Measurements from ENCODE around the gene DDAH1.
"Not testable (repeated sequence)": the region's sequence is repeated elsewhere in the genome, so short reads cannot be mapped to it uniquely, and the experiment has no call there.

DDAH1 gene

DNA sequence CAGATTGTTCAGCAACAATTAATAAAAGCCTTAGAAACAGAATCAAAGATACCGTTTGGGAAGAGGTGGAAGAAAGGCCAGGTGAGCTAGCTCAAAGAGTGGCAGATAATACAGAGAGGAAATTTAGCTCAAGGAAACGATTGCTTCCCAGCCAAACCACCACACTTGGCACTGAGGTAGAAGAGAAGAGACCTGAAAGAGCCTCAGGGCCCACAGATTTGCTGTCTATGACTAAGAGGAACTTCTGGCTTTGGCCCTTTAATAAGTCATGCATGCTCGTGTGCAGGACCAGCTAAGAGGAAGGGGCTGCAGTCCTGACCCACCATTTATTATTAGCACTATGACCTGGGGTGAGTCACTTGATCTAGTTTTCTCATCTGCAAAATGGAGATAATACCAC, 115.7 kb downstream of the DDAH1 start:
- TF ChIP-seq POLR2AphosphoS5 (IDR thresholded peaks at IDR 0.05; ENCODE audit: low read depth, low read length) (no peak), POLR2A (IDR thresholded peaks at IDR 0.05; ENCODE audit: low read depth, low read length) (no peak), TAF1 (IDR thresholded peaks at IDR 0.05; ENCODE audit: borderline replicate concordance, low read depth, low read length) (no peak)
- FAIRE-seq, result no peak
- no peak for DNase-seq (ENCODE audit: insufficient read length)

DNA sequence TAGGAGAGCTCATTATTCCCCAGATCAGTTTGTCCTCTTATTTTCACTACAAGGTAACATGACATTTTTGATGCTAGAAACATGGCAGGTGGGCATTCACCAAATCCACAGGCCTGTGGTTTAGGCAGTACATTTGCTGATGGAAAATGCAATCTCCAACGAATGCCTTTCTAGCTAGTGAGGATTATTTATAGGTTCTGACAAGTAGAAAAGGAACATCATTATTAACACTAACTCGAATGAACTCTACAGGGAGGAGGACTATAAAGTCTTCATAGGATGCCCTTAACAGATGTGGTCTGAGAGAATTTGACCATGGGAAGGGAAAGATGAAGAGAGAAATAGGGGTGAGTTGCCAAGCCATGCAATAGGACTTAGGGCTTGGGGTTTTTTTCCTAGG, 117.1 kb downstream of the DDAH1 start:
- TF ChIP-seq POLR2AphosphoS5 (IDR thresholded peaks at IDR 0.05; ENCODE audit: low read depth, low read length) (no peak), TAF1 (IDR thresholded peaks at IDR 0.05; ENCODE audit: borderline replicate concordance, low read depth, low read length) (no peak), POLR2A (IDR thresholded peaks at IDR 0.05; ENCODE audit: low read depth, low read length) (no peak)
- DNase-seq (ENCODE audit: insufficient read length) (no peak), FAIRE-seq (no peak)

DNA sequence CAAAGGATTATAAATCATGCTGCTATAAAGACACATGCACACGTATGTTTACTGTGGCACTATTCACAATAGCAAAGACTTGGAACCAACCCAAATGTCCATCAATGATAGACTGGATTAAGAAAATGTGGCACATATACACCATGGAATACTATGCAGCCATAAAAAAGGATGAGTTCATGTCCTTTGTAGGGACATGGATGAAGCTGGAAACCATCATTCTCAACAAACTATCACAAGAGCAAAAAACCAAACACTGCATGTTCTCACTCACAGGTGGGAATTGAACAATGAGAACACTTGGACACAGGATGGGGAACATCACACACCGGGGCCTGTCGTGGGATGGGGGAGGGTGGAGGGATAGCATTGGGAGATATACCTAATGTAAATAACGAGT, 117.7 kb downstream of the DDAH1 start:
- DNase-seq (ENCODE audit: insufficient read length); FAIRE-seq: not testable (repeated sequence)

DNA sequence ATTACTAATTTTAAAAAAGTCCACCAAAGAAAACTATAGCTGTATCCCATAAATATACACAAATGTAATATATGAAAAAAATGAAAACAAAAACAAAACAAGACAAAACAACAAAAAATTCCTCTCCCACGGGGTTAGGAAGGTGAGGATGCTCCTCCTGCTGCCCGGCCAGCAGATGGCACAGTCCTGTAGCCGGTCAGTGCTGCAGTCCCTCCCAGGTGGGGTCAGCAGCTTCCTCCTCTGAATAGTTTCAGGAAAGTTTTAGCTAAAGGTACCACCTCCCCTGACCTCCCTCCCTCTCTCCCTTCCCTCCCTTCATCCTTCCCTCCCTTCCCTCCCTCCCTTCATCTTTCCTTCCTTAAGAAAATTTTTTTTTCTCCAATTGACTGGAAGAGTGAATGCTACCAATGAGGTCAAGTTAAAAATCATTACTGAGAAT, 120.7 kb downstream of the DDAH1 start:
- TF ChIP-seq TAF1 (IDR thresholded peaks at IDR 0.05; ENCODE audit: borderline replicate concordance, low read depth, low read length) (no peak), POLR2A (IDR thresholded peaks at IDR 0.05; ENCODE audit: low read depth, low read length) (no peak), POLR2AphosphoS5 (IDR thresholded peaks at IDR 0.05; ENCODE audit: low read depth, low read length) (no peak)
- FAIRE-seq (no peak), DNase-seq (ENCODE audit: insufficient read length) (no peak)

DNA sequence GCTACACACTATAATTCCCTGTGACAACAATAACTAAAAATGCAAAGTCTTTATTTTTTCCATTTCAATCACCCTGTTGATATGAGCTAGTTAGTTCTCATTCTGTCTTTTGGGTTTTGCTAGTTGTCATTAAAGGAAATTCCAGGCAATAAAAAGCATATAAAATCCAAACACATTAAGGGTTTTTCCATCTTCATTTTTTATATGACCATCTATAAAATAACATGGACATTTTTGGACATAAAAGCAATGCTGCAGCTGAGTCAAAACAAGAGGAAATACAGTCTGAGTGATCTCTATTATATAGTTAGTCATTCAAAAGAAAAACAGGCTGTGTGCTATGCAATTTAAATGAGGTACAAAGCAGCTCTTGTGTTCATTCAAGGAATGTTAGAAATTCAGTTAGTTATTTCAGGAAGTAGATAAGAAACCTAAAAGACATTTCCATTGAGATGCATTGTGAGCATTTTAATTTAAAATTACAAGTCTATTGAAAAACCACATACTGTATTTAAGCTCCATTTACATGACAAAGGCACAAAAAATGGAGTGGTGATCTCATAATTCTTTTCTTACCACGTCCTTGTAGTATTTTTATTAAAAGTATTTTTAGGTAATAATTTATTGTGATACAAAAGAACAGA, 121.2 kb downstream of the DDAH1 start:
- no peak for TF ChIP-seq POLR2A (IDR thresholded peaks at IDR 0.05; ENCODE audit: low read depth, low read length)
- no peak for TF ChIP-seq POLR2AphosphoS5 (IDR thresholded peaks at IDR 0.05; ENCODE audit: low read depth, low read length)
- no peak for TF ChIP-seq TAF1 (IDR thresholded peaks at IDR 0.05; ENCODE audit: borderline replicate concordance, low read depth, low read length)
- DNase-seq (ENCODE audit: insufficient read length) (no peak), FAIRE-seq (no peak)

DNA sequence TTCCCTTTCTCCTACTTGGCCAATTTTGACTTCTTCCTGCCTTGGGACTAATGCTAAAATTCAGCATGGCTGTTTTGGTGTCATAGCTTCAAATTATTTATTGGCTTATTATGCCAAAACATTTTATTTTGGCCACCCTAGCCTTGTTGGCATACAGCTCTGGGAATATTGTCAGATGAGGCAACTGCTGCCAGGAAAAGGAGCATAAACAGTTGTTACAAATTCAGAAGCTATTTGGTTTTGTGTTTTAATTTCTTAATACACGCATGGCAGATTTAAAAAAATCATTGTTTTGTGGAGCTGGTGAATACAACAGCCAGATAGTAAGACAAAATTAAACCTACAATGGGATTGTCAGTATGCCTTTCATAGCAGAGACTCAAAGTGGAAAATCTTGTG, 121.7 kb downstream of the DDAH1 start:
- DNase-seq (ENCODE audit: insufficient read length) (no peak), FAIRE-seq (no peak)

DNA sequence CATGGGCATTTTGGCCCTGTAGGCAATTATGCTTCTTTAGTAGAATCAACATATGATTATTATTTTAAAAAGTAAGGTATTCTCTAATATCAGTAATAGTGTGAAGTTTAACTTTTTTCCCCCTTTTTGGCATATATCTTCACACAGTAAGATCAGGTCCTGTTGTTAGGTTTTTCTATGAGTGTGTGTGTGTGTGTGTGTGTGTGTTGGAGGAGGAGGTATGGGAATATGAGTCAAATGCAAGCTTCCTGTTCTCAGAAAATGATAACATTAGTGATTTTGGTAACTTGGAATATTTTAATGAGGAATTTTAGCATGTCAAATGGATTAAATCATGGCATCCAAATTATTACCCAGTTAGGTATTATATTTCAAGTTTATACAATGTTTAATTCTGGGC, 122.8 kb downstream of the DDAH1 start:
- no peak for TF ChIP-seq POLR2A (IDR thresholded peaks at IDR 0.05; ENCODE audit: low read depth, low read length)
- no peak for DNase-seq (ENCODE audit: insufficient read length)

More for the DNA sequence above, 121.7 kb downstream of the DDAH1 start:
- no peak for TF ChIP-seq TAF1 (IDR thresholded peaks at IDR 0.05; ENCODE audit: borderline replicate concordance, low read depth, low read length)
- no peak for TF ChIP-seq POLR2A (IDR thresholded peaks at IDR 0.05; ENCODE audit: low read depth, low read length)
- TF ChIP-seq POLR2AphosphoS5 (IDR thresholded peaks at IDR 0.05; ENCODE audit: low read depth, low read length), result no peak

DNA sequence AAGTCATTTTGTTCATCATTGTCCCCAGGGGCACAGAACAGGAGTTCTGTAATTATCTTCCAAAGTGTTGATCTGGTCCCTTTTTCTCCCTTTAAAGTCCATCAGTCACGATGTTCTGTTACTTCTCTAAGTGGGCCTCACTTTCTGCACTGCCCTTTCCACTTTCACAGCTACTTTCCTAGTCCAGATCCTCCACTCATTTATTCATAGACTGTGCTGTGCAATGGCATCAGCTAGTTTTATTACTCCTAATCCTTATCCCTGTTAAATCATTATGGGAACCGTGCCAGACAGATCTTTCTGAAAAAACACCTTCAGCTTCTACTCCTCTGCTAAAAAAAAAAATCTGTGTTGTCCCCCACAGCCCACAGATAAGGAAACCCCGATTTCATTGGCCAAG, 124.5 kb downstream of the DDAH1 start:
- DNase-seq (ENCODE audit: insufficient read length) (no peak), FAIRE-seq (no peak)
- TF ChIP-seq POLR2A (IDR thresholded peaks at IDR 0.05; ENCODE audit: low read depth, low read length) (no peak), TAF1 (IDR thresholded peaks at IDR 0.05; ENCODE audit: borderline replicate concordance, low read depth, low read length) (no peak), POLR2AphosphoS5 (IDR thresholded peaks at IDR 0.05; ENCODE audit: low read depth, low read length) (no peak)

More for the DNA sequence above, 122.8 kb downstream of the DDAH1 start:
- no peak for FAIRE-seq

DNA sequence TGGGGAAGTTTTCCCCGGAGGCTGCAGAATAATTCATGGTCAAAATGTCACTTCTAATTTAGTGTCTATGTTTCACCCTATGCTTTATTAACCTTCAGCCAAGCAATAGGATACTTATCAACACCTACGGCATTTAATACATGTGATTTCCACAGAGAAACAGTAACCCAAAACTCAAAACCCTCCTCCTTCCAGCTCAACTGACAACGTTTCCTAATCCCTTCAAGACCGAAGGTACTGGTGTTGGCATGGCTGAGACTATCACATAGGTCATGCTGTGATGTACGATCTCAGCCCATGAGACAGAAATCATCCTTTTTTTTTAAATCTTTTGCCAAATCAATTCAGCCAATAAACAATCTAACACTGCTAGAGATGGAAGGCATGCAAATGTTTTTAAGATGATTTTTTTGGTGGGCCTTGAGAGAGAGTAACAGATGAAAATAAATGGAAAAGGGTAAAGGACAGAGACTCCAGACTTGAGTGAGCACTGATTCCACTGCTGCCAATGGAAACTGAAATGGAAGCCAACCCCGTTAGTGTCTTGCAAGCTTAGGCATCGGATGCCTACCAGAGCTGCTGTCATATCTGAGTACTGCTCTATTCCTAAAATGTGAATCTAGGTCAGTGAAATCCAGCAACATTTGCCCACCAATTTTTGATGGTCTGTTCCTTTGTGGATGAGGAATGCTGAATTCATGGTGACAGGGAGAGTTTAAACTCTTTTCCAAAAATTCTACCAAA, 125.1 kb downstream of the DDAH1 start:
- FAIRE-seq (no peak), DNase-seq (ENCODE audit: insufficient read length) (no peak)
- no peak for TF ChIP-seq POLR2A (IDR thresholded peaks at IDR 0.05; ENCODE audit: low read depth, low read length)
- TF ChIP-seq POLR2AphosphoS5 (IDR thresholded peaks at IDR 0.05; ENCODE audit: low read depth, low read length), result no peak
- no peak for TF ChIP-seq TAF1 (IDR thresholded peaks at IDR 0.05; ENCODE audit: borderline replicate concordance, low read depth, low read length)

DNA sequence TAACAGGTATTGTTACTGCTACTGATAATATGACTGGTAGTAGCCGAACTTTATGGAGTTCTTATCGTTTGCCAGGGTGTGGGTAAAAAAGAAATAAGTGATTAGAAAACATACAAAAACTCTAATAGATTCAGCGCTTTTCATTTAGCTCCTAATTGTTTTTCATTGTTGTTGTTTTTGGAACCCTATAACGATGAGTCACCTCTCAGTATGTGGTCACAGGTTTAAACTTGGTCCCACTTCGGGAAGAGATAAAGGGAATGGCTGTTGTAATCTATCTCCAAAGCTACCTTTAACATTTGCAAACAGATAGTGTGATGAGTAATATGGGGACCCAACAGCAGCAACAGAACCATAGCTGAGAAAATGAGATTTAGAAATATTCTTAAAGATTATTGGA, 125.9 kb downstream of the DDAH1 start:
- no peak for DNase-seq (ENCODE audit: insufficient read length)
- FAIRE-seq, result no peak

DNA sequence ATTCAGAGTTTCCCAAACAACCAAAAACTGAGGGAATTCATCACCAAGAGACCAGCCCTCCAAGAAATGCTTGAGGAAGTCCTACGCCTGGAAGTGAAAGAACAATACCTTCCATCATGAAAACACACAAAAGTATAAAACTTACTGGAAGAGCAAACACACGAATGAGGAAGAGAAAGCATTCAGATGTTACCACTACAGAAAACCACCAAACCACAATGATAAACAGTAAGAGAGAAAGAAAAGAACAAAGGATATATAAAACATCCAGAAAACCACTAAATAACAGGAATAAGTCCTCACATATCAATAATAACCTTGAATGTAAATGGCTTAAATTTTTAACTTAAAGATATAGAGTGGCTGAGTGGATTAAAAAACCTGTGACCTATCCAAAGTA, 130.0 kb downstream of the DDAH1 start:
- TF ChIP-seq POLR2A (IDR thresholded peaks at IDR 0.05; ENCODE audit: low read depth, low read length), result no peak
- TF ChIP-seq TAF1 (IDR thresholded peaks at IDR 0.05; ENCODE audit: borderline replicate concordance, low read depth, low read length), result no peak
- TF ChIP-seq POLR2AphosphoS5 (IDR thresholded peaks at IDR 0.05; ENCODE audit: low read depth, low read length), result no peak
- FAIRE-seq, result no peak
- DNase-seq (ENCODE audit: insufficient read length), result no peak

More for the DNA sequence above, 125.9 kb downstream of the DDAH1 start:
- TF ChIP-seq POLR2A (IDR thresholded peaks at IDR 0.05; ENCODE audit: low read depth, low read length) (no peak), TAF1 (IDR thresholded peaks at IDR 0.05; ENCODE audit: borderline replicate concordance, low read depth, low read length) (no peak), POLR2AphosphoS5 (IDR thresholded peaks at IDR 0.05; ENCODE audit: low read depth, low read length) (no peak)

DNA sequence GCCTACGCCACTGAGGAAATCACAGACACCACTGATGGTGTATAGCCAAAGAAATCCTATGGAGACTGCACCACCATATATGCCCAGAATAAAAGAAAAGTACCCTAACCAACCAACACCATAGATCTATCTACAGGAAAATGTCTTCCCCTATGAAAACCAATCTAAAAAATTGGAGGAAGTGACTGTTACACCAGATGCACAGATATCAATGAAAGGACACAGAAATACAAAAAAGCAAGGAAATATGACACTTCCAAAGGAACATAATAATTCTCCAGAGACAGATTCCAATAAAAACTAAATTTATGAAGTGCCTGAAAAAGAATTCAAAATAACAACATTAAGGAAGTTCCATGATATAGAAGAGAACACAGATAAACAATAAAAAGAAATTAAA, 131.8 kb downstream of the DDAH1 start:
- DNase-seq (ENCODE audit: insufficient read length), result no peak
- TF ChIP-seq POLR2A (IDR thresholded peaks at IDR 0.05; ENCODE audit: low read depth, low read length), result no peak
- TF ChIP-seq TAF1 (IDR thresholded peaks at IDR 0.05; ENCODE audit: borderline replicate concordance, low read depth, low read length), result no peak
- no peak for TF ChIP-seq POLR2AphosphoS5 (IDR thresholded peaks at IDR 0.05; ENCODE audit: low read depth, low read length)
- FAIRE-seq, result no peak
